NCI-H2171 (cell line): Measurements from ENCODE around the gene UMODL1.

Experiments used
- DNase-seq: peaks from one replicate; lab custom pipeline; 2025; lab: John Stamatoyannopoulos, UW

UMODL1 gene

GRCh38 chr21:42191064-42191463 lies 119.9 kb downstream of the UMODL1 start:
- no peak for DNase-seq

- DNase-seq: peak; percentile 10
Measured at GRCh38 chr21:42191696-42192595, 120.8 kb downstream of the UMODL1 start.
